Tibial nerve (tissue), 4 donors: ENCODE results near the gene PBRM1.

ENCODE experiments used
- EP300 ChIP-seq, 2 donors: sonication (generic); formaldehyde crosslinking; IDR thresholded peaks; one replicate each; pipeline ENCODE4 v1.6.1; 2017; ENCODE audit warnings: antibody characterized with exemption in 2 of 2, mild to moderate bottlenecking in 1 of 2
- POLR2A ChIP-seq, 2 donors: fragments of 450-650 bp; IDR thresholded peaks; one replicate each; pipeline ENCODE4 v1.6.1; 2017; ENCODE audit warnings: antibody characterized with exemption in 2 of 2, mild to moderate bottlenecking in 2 of 2, moderate library complexity in 2 of 2
- TF ChIP-seq, protein P1 (sequence below), 5 experiments: fragments of 200-600 bp in 3 of 5; fragments of 450-650 bp in 2 of 5; sonication (generic) in 3 of 5; IDR thresholded peaks; one replicate each; pipeline ENCODE4 v1.5.1; 2016 to 2019; ENCODE audit warnings: antibody characterized with exemption in 5 of 5, mild to moderate bottlenecking in 3 of 5, moderate library complexity in 2 of 5

DNA sequence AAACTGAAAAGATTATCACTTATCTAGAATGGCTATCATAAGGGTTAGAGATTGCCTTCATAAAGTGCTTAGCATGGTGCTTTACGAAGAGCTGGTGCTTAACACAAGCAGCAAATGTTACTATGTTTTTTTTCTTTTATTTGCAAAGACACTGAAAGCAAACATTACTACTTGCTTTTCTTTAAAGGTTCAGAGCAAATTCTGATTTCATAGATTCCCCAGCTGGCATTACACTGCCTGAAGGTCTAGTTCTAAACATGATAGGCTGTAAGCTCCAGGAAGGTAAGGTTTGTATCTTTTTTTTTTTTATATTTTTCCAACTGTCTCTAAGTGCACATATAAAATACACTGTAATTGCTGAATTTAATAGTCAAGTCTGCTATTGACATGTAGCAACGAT lies 77.4 kb downstream of the PBRM1 start:
- TF ChIP-seq, protein P1, sequence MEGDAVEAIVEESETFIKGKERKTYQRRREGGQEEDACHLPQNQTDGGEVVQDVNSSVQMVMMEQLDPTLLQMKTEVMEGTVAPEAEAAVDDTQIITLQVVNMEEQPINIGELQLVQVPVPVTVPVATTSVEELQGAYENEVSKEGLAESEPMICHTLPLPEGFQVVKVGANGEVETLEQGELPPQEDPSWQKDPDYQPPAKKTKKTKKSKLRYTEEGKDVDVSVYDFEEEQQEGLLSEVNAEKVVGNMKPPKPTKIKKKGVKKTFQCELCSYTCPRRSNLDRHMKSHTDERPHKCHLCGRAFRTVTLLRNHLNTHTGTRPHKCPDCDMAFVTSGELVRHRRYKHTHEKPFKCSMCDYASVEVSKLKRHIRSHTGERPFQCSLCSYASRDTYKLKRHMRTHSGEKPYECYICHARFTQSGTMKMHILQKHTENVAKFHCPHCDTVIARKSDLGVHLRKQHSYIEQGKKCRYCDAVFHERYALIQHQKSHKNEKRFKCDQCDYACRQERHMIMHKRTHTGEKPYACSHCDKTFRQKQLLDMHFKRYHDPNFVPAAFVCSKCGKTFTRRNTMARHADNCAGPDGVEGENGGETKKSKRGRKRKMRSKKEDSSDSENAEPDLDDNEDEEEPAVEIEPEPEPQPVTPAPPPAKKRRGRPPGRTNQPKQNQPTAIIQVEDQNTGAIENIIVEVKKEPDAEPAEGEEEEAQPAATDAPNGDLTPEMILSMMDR (IDR thresholded peaks at IDR 0.05) = no peak
- TF ChIP-seq POLR2A (IDR thresholded peaks at IDR 0.05) = no peak
- no peak for TF ChIP-seq EP300 (IDR thresholded peaks at IDR 0.05)
